Measurements from ENCODE around the gene EEA1. TPM values are rescaled to one million over a fixed set of nuclear protein-coding genes. Genes with fewer than 3 reads are reported as not detected.
A peak's percentile ranks its signal among the peaks of the same experiment; 100 is the strongest.

The EEA1 gene
- total RNA-seq, 1 donor from 2014 or later = 34.4 TPM

DNA sequence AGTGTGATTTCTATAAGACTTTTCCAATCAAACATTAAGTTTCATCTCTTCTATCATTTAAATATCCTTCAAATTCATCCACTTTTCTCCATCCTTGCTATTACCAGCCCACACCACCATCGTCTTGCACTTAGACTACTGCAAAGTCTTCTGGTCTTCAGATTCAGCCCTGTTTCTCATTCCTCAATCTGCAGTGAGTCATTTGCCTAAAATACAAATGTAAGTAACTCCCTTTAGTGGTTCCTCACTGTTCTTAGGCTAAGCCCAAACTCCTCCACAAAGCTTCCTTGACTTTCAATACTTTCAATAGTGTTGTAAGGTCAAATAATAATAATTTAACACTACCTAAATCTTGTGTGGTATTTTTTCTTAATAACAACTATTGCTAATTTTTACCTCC is 143.1 kb downstream of the EEA1 start:
- TF ChIP-seq CTCF (IDR thresholded peaks at IDR 0.05) = no peak
- Histone ChIP-seq H3K27me3 (no peaks in the 10 kb centered on the region), H3K4me3 (no peak overlapping the region), H3K36me3 (peaks cover 10% of the 10 kb centered on the region), H3K4me1 (peaks cover 6% of the 10 kb centered on the region), H3K9me3 (no peaks in the 10 kb centered on the region), H3K27ac (no peak overlapping the region)
- intact Hi-C loops (cut with DNase I) = no loop called here
- no peak for ATAC-seq
- no peak for DNase-seq

GRCh38 chr12:92785563-92785950 is 143.5 kb downstream of the EEA1 start:
- H3K27me3 ChIP-seq = no peaks in the 10 kb centered on the region
- H3K9me3 ChIP-seq = no peaks in the 10 kb centered on the region
- DNase-seq (no peak), ATAC-seq (no peak)
- no peak for TF ChIP-seq CTCF (IDR thresholded peaks at IDR 0.05)
- H3K4me3 ChIP-seq = no peak overlapping the region
- peaks cover 6% of the 10 kb centered on the region for H3K4me1 ChIP-seq
- peaks cover 12% of the 10 kb centered on the region for H3K36me3 ChIP-seq
- H3K27ac ChIP-seq = no peak overlapping the region
- intact Hi-C loops (cut with DNase I) = no loop called here

DNA sequence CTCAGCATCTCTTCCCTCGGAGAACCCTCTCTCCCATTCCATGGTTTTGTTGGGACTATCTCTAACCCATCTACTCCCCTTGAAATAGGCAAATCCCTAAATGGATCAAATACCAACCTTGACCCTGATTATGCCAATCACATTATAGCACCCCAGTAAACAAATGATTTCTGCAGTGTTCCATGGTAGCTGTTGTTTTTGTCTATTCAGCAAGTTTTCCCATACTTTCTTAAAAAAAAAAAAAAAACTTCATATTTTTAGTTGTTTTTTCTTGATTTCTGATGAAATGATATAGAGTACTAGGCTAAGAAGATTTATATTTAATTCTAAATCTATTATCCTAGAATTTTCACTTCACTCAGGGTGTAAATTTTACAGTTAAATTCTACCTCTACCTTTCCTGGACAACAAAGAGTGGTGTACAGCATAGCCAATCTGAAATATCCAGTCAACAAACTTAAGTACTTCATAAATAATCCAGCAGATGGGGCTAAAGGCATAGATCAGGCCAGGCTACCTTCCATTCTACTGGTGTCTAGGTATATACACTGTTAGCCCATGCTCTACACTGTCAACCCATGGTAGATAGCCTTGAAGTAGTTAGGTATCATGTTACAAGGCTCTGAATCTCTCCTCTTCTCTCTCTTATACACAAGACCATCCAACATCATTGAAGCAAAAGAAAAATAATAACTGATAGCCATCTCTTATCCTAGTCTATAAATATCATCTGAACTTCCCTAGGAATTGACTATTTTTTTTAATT is 144.1 kb downstream of the EEA1 start:
- peak; percentile 96 for ATAC-seq
- peak; percentile 54 for TF ChIP-seq CTCF (IDR thresholded peaks at IDR 0.05)

DNA sequence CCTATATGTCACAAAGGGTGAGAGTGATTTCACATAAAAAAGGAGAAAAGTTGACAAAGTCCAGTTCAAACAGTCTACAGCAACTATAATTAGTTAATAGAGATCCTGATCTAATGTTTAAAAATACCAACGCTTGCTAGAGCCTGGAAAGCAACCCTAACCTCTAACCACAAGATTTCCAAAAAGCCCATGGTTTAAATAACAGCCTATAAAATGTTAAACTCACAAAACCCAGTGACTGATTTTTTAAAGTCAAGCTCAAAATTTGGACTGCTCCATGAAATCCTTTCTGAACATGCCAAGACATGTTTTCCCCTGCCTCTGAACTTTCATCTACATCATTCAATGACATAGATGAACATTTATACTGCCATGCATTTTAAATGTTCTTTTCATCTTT is 144.7 kb downstream of the EEA1 start:
- ATAC-seq (no peak), DNase-seq (no peak)
- peaks cover 16% of the 10 kb centered on the region for H3K36me3 ChIP-seq
- no peak overlapping the region for H3K4me3 ChIP-seq
- intact Hi-C loops (cut with DNase I) = no loop called here
- H3K27ac ChIP-seq = no peak overlapping the region
- H3K27me3 ChIP-seq = no peaks in the 10 kb centered on the region
- no peak for TF ChIP-seq CTCF (IDR thresholded peaks at IDR 0.05)
- no peaks in the 10 kb centered on the region for H3K9me3 ChIP-seq
- peaks cover 15% of the 10 kb centered on the region for H3K4me1 ChIP-seq

More for the DNA sequence above, 144.1 kb downstream of the EEA1 start:
- no peak overlapping the region for H3K27ac ChIP-seq
- H3K4me1 ChIP-seq = peaks cover 9% of the 10 kb centered on the region
- no peak overlapping the region for H3K4me3 ChIP-seq
- H3K27me3 ChIP-seq = no peaks in the 10 kb centered on the region
- no peak for DNase-seq
- intact Hi-C loops (cut with DNase I) = no loop called here
- H3K36me3 ChIP-seq = peaks cover 12% of the 10 kb centered on the region
- H3K9me3 ChIP-seq = no peaks in the 10 kb centered on the region

- Histone ChIP-seq H3K27ac (no peak overlapping the region), H3K27me3 (no peaks in the 10 kb centered on the region), H3K36me3 (peaks cover 50% of the 10 kb centered on the region), H3K4me3 (no peak overlapping the region), H3K4me1 (peaks cover 25% of the 10 kb centered on the region), H3K9me3 (no peaks in the 10 kb centered on the region)
- no peak for TF ChIP-seq CTCF (IDR thresholded peaks at IDR 0.05)
- no peak for DNase-seq
- intact Hi-C loops (cut with DNase I) = no loop called here
- ATAC-seq = no peak
These were observed 149.2 kb downstream of the EEA1 start for GRCh38 chr12:92779902-92780301.

Data from upper lobe of right lung (tissue), 1 donor.